Activated CD4-positive, alpha-beta T cell treated with anti-CD3 and anti-CD28 coated beads, Interleukin-2, amount 10 ng/mL, durations not matched to agents 7 days and 5 days (primary cell): ENCODE data around the gene ARMC9. TPM values are rescaled to one million over a fixed set of nuclear protein-coding genes. Genes with fewer than 3 reads are reported as not detected.

ENCODE experiments used
- CTCF ChIA-PET: fragments of 350-600 bp; sonication (Branson Sonifier 250); formaldehyde crosslinking; loops from one replicate; lab custom pipeline; 2021; ENCODE audit warnings: antibody characterized with exemption; lab: Charles Lee
- POLR2A ChIA-PET: fragments of 350-600 bp; sonication (Branson Sonifier 250); formaldehyde crosslinking; loops from one replicate; lab custom pipeline; 2021; ENCODE audit warnings: antibody characterized with exemption; lab: Charles Lee
- DNase-seq: peaks from one replicate; pipeline ENCODE4 v3.0.0-alpha.2; 2020
- H3K27ac Mint-ChIP-seq: one replicate; pipeline ENCODE4 v1.8.0; 2021; ENCODE audit warnings: mild to moderate bottlenecking, moderate library complexity, mixed read lengths
- H3K27me3 Mint-ChIP-seq: one replicate; pipeline ENCODE4 v1.8.0; 2021; ENCODE audit warnings: mixed read lengths
- H3K36me3 Mint-ChIP-seq: one replicate; pipeline ENCODE4 v1.8.0; 2021; ENCODE audit warnings: low read depth, mixed read lengths
- H3K4me1 Mint-ChIP-seq: one replicate; pipeline ENCODE4 v1.8.0; 2021; ENCODE audit warnings: mixed read lengths
- H3K4me3 Mint-ChIP-seq: one replicate; pipeline ENCODE4 v1.8.0; 2021; ENCODE audit warnings: mild to moderate bottlenecking, moderate library complexity, mixed read lengths
- H3K9me3 Mint-ChIP-seq: one replicate; pipeline ENCODE4 v1.8.0; 2021; ENCODE audit warnings: mixed read lengths
- total RNA-seq, 2 experiments: library from RNA; stranded (reverse); gene quantifications; one replicate each; pipeline ENCODE4 v1.2.3, GENCODE V29; 2021

The ARMC9 gene
- total RNA-seq = under 1 TPM; 0.45 to 0.58 TPM

- H3K36me3 Mint-ChIP-seq = no peaks in the 10 kb centered on the region
- ChIA-PET CTCF (interaction anchor here (0.8 to 1.9 kb wide), 5 partner anchors 11 to 253 kb away, joined by 3 to 8 read pairs (median 4); no protein-coding TSS in a partner anchor), POLR2A (no interaction called here)
- peak within 1 kb of the TSS; percentile 71 for H3K27ac Mint-ChIP-seq
- H3K27me3 Mint-ChIP-seq = peaks cover 23% of the 10 kb centered on the region
- no peaks in the 10 kb centered on the region for H3K9me3 Mint-ChIP-seq
- peaks cover 10% of the 10 kb centered on the region for H3K4me1 Mint-ChIP-seq
- H3K4me3 Mint-ChIP-seq = peak within 1 kb of the TSS; percentile 87
- peak; percentile 69 for DNase-seq
These were observed at the start of gene ARMC9 for GRCh38 chr2:231198291-231199173. ARMC9 (plus strand) TSS chr2:231198631; CDS start chr2:231206239, 7,608 bp downstream.

GRCh38 chr2:231152800-231153557 is 45.5 kb upstream of the ARMC9 start:
- no peaks in the 10 kb centered on the region for H3K4me1 Mint-ChIP-seq
- POLR2A ChIA-PET = no interaction called here
- CTCF ChIA-PET = no interaction called here
- no peak overlapping the region for H3K4me3 Mint-ChIP-seq
- H3K36me3 Mint-ChIP-seq = peaks cover 12% of the 10 kb centered on the region
- DNase-seq = no peak
- no peaks in the 10 kb centered on the region for H3K9me3 Mint-ChIP-seq
- no peaks in the 10 kb centered on the region for H3K27me3 Mint-ChIP-seq
- H3K27ac Mint-ChIP-seq = no peak overlapping the region

GRCh38 chr2:231159306-231159705 is 39.1 kb upstream of the ARMC9 start:
- peaks cover 17% of the 10 kb centered on the region for H3K36me3 Mint-ChIP-seq
- H3K9me3 Mint-ChIP-seq = no peaks in the 10 kb centered on the region
- H3K27ac Mint-ChIP-seq = peak overlapping the region; percentile 31
- H3K4me3 Mint-ChIP-seq = no peak overlapping the region
- ChIA-PET POLR2A (interaction anchor here (0.6 kb wide), 1 partner anchor 15 kb away, joined by 3 read pairs; no protein-coding TSS in a partner anchor), CTCF (interaction anchor here (2.0 kb wide), 1 partner anchor 8 kb away, joined by 5 read pairs; no protein-coding TSS in a partner anchor)
- H3K4me1 Mint-ChIP-seq = peaks cover 16% of the 10 kb centered on the region
- no peak for DNase-seq
- H3K27me3 Mint-ChIP-seq = no peaks in the 10 kb centered on the region

- Mint-ChIP-seq H3K36me3 (peaks cover 17% of the 10 kb centered on the region), H3K4me3 (no peak overlapping the region), H3K27ac (no peak overlapping the region), H3K27me3 (no peaks in the 10 kb centered on the region), H3K4me1 (peaks cover 16% of the 10 kb centered on the region), H3K9me3 (no peaks in the 10 kb centered on the region)
- ChIA-PET CTCF (interaction anchor here (0.6 kb wide), 2 partner anchors 314 to 570 kb away, joined by 3 read pairs; no protein-coding TSS in a partner anchor), POLR2A (no interaction called here)
- DNase-seq = no peak
These were observed 37.7 kb upstream of the ARMC9 start for GRCh38 chr2:231160701-231161100.

- peaks cover 20% of the 10 kb centered on the region for H3K36me3 Mint-ChIP-seq
- no peak for DNase-seq
- peaks cover 16% of the 10 kb centered on the region for H3K4me1 Mint-ChIP-seq
- no peaks in the 10 kb centered on the region for H3K27me3 Mint-ChIP-seq
- ChIA-PET CTCF (interaction anchor here (0.6 to 1.5 kb wide), 2 partner anchors 13 to 314 kb away, joined by 3 to 6 read pairs; no protein-coding TSS in a partner anchor), POLR2A (no interaction called here)
- no peak overlapping the region for H3K4me3 Mint-ChIP-seq
- no peak overlapping the region for H3K27ac Mint-ChIP-seq
- no peaks in the 10 kb centered on the region for H3K9me3 Mint-ChIP-seq
These were observed 37.1 kb upstream of the ARMC9 start for GRCh38 chr2:231161252-231161839.

GRCh38 chr2:231161877-231162329 is 36.5 kb upstream of the ARMC9 start:
- no peak for DNase-seq
- ChIA-PET CTCF (interaction anchor here (1.5 kb wide), 1 partner anchor 12 kb away, joined by 6 read pairs; no protein-coding TSS in a partner anchor), POLR2A (no interaction called here)
- Mint-ChIP-seq H3K27me3 (no peaks in the 10 kb centered on the region), H3K9me3 (no peaks in the 10 kb centered on the region), H3K27ac (peak overlapping the region; percentile 5), H3K36me3 (peaks cover 23% of the 10 kb centered on the region), H3K4me3 (no peak overlapping the region), H3K4me1 (peaks cover 16% of the 10 kb centered on the region)

- Mint-ChIP-seq H3K4me3 (no peak overlapping the region), H3K27ac (no peak overlapping the region), H3K27me3 (no peaks in the 10 kb centered on the region), H3K4me1 (peaks cover 16% of the 10 kb centered on the region), H3K9me3 (no peaks in the 10 kb centered on the region), H3K36me3 (peaks cover 32% of the 10 kb centered on the region)
- ChIA-PET POLR2A (no interaction called here), CTCF (interaction anchor here (1.5 kb wide), 1 partner anchor 11 kb away, joined by 6 read pairs; no protein-coding TSS in a partner anchor)
- DNase-seq = no peak
These were observed 35.4 kb upstream of the ARMC9 start for GRCh38 chr2:231163011-231163410.

- H3K9me3 Mint-ChIP-seq = no peaks in the 10 kb centered on the region
- H3K36me3 Mint-ChIP-seq = peaks cover 36% of the 10 kb centered on the region
- H3K4me3 Mint-ChIP-seq = no peak overlapping the region
- ChIA-PET CTCF (interaction anchor here (0.6 kb wide), 1 partner anchor 22 kb away, joined by 3 read pairs; no protein-coding TSS in a partner anchor), POLR2A (no interaction called here)
- H3K27me3 Mint-ChIP-seq = no peaks in the 10 kb centered on the region
- H3K27ac Mint-ChIP-seq = no peak overlapping the region
- no peak for DNase-seq
- H3K4me1 Mint-ChIP-seq = peaks cover 17% of the 10 kb centered on the region
These were observed 34.9 kb upstream of the ARMC9 start for GRCh38 chr2:231163414-231164095.

- peaks cover 49% of the 10 kb centered on the region for H3K36me3 Mint-ChIP-seq
- CTCF ChIA-PET = interaction anchor here (0.6 to 1.4 kb wide), 3 partner anchors 9 to 21 kb away, joined by 3 to 5 read pairs (median 3); no protein-coding TSS in a partner anchor
- DNase-seq = no peak
These were observed 30.5 kb upstream of the ARMC9 start for GRCh38 chr2:231167745-231168459.

GRCh38 chr2:231168460-231169139 is 29.8 kb upstream of the ARMC9 start:
- Mint-ChIP-seq H3K4me1 (peaks cover 1% of the 10 kb centered on the region), H3K9me3 (no peaks in the 10 kb centered on the region), H3K36me3 (peaks cover 45% of the 10 kb centered on the region), H3K27me3 (no peaks in the 10 kb centered on the region), H3K4me3 (no peak overlapping the region), H3K27ac (no peak overlapping the region)
- ChIA-PET CTCF (interaction anchor here (1.4 kb wide), 1 partner anchor 21 kb away, joined by 3 read pairs; no protein-coding TSS in a partner anchor), POLR2A (no interaction called here)
- DNase-seq = no peak

More at GRCh38 chr2:231167745-231168459, 30.5 kb upstream of the ARMC9 start:
- Mint-ChIP-seq H3K4me3 (no peak overlapping the region), H3K27me3 (no peaks in the 10 kb centered on the region), H3K4me1 (peaks cover 1% of the 10 kb centered on the region), H3K27ac (no peak overlapping the region), H3K9me3 (no peaks in the 10 kb centered on the region)
- POLR2A ChIA-PET = no interaction called here

- peaks cover 48% of the 10 kb centered on the region for H3K36me3 Mint-ChIP-seq
- peaks cover 1% of the 10 kb centered on the region for H3K4me1 Mint-ChIP-seq
- ChIA-PET CTCF (interaction anchor here (1.0 to 1.4 kb wide), 2 partner anchors 20 to 228 kb away, joined by 3 read pairs; no protein-coding TSS in a partner anchor), POLR2A (no interaction called here)
- no peaks in the 10 kb centered on the region for H3K9me3 Mint-ChIP-seq
- H3K4me3 Mint-ChIP-seq = no peak overlapping the region
- H3K27me3 Mint-ChIP-seq = no peaks in the 10 kb centered on the region
- no peak overlapping the region for H3K27ac Mint-ChIP-seq
- DNase-seq = no peak
These were observed 28.9 kb upstream of the ARMC9 start for GRCh38 chr2:231169488-231169887.
